PC-3 (cell line): Measurements from ENCODE around the gene GPR22.

Experiments used
- EZH2 ChIP-seq: fragments of 300-600 bp; sonication (generic); IDR thresholded peaks from one replicate; pipeline ENCODE4 v1.6.1; 2017; ENCODE audit warnings: antibody characterized with exemption, mild to moderate bottlenecking, low read length; ENCODE audit not compliant: unreplicated experiment
- TF ChIP-seq, protein P1 (sequence below): fragments of 300-600 bp; sonication (generic); conservative IDR thresholded peaks from 2 replicates; pipeline ENCODE4 v1.5.1; 2017; ENCODE audit warnings: antibody characterized with exemption, low read depth, mild to moderate bottlenecking, low read length

DNA sequence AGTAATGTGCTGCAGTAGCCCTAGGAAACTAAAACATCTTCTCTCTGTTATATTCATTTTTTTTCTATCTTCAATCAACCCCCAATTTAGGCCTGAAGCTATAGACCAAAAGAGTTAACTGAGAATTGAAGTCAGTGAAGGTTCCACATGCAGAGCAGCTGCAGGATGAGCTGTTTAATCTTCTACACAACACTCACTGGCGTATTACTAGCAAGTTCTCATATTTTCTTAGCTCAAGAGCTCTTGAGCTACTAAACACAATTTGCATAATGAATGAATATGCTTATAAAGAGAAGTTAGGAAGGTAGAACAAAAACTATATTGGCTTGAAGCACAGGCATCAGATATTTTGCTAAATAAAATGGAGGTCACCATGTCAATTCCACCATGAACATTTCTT, 41.2 kb upstream of the GPR22 start:
- TF ChIP-seq, protein P1, sequence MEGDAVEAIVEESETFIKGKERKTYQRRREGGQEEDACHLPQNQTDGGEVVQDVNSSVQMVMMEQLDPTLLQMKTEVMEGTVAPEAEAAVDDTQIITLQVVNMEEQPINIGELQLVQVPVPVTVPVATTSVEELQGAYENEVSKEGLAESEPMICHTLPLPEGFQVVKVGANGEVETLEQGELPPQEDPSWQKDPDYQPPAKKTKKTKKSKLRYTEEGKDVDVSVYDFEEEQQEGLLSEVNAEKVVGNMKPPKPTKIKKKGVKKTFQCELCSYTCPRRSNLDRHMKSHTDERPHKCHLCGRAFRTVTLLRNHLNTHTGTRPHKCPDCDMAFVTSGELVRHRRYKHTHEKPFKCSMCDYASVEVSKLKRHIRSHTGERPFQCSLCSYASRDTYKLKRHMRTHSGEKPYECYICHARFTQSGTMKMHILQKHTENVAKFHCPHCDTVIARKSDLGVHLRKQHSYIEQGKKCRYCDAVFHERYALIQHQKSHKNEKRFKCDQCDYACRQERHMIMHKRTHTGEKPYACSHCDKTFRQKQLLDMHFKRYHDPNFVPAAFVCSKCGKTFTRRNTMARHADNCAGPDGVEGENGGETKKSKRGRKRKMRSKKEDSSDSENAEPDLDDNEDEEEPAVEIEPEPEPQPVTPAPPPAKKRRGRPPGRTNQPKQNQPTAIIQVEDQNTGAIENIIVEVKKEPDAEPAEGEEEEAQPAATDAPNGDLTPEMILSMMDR, result no peak
- no peak for TF ChIP-seq EZH2
